Trophoblast cell (in vitro differentiated cells and primary cell): ENCODE data around the gene SERPINI2.
"Not testable (repeated sequence)": the region's sequence is repeated elsewhere in the genome, so short reads cannot be mapped to it uniquely, and the experiment has no call there.

Source experiments
- DNase-seq, 2 donors: peaks; one replicate each; pipeline ENCODE4 v3.0.0-alpha.2; 2016
- H2AFZ ChIP-seq: 2 replicates; pipeline ENCODE4 v1.6.1; 2013; ENCODE audit warnings: low read length, moderate library complexity, mild to moderate bottlenecking; ENCODE audit not compliant: insufficient read depth, poor library complexity
- H2AK5ac ChIP-seq: 2 replicates; pipeline ENCODE4 v1.6.1; 2013; ENCODE audit warnings: mild to moderate bottlenecking, low read length
- H2BK120ac ChIP-seq: 2 replicates; pipeline ENCODE4 v1.6.1; 2013; ENCODE audit warnings: low read length, mild to moderate bottlenecking, moderate library complexity; ENCODE audit not compliant: insufficient read depth, poor library complexity
- H2BK12ac ChIP-seq: 2 replicates; pipeline ENCODE4 v1.6.1; 2013; ENCODE audit warnings: mild to moderate bottlenecking, low read length, moderate library complexity
- H2BK5ac ChIP-seq: 2 replicates; pipeline ENCODE4 v1.6.1; 2013; ENCODE audit warnings: low read length, low read depth, moderate library complexity, mild to moderate bottlenecking; ENCODE audit not compliant: poor library complexity
- H3K14ac ChIP-seq: 2 replicates; pipeline ENCODE4 v1.6.1; 2013; ENCODE audit warnings: mild to moderate bottlenecking, low read length
- H3K18ac ChIP-seq: 2 replicates; pipeline ENCODE4 v1.6.1; 2013; ENCODE audit warnings: mild to moderate bottlenecking, low read length
- H3K23ac ChIP-seq: 2 replicates; pipeline ENCODE4 v1.6.1; 2013; ENCODE audit warnings: low read length
- H3K27ac ChIP-seq: 2 replicates; pipeline ENCODE4 v1.5.1; 2013; ENCODE audit warnings: low read depth, mild to moderate bottlenecking, inconsistent platforms, low read length, moderate library complexity
- H3K27me3 ChIP-seq: 2 replicates; pipeline ENCODE4 v1.6.1; 2013; ENCODE audit warnings: inconsistent platforms, mild to moderate bottlenecking, low read length, moderate library complexity; ENCODE audit not compliant: insufficient read depth
- H3K36me3 ChIP-seq, 2 experiments: 1 replicate in 1 of 2; 2 replicates in 1 of 2; pipeline ENCODE4 v1.6.1; 2013; ENCODE audit warnings: low read length in 2 of 2, mild to moderate bottlenecking in 2 of 2, moderate library complexity in 1 of 2; ENCODE audit not compliant: insufficient read depth in 2 of 2, control insufficient read depth in 1 of 2
- H3K4ac ChIP-seq: 2 replicates; pipeline ENCODE4 v1.6.1; 2013; ENCODE audit warnings: low read depth, mild to moderate bottlenecking, low read length, moderate library complexity
- H3K4me1 ChIP-seq, 2 experiments: 1 replicate in 1 of 2; 2 replicates in 1 of 2; pipeline ENCODE4 v1.6.1; 2013; ENCODE audit warnings: low read length in 2 of 2, mild to moderate bottlenecking in 2 of 2, moderate library complexity in 1 of 2; ENCODE audit not compliant: insufficient read depth in 2 of 2, control insufficient read depth in 1 of 2
- H3K4me2 ChIP-seq: 2 replicates; pipeline ENCODE4 v1.6.1; 2013; ENCODE audit warnings: inconsistent platforms, mild to moderate bottlenecking, low read length, moderate library complexity
- H3K4me3 ChIP-seq: 2 replicates; pipeline ENCODE4 v1.5.1; 2013; ENCODE audit warnings: mild to moderate bottlenecking, low read depth, low read length, inconsistent platforms
- H3K79me1 ChIP-seq: one replicate; pipeline ENCODE4 v1.6.1; 2013; ENCODE audit warnings: low read length
- H3K79me2 ChIP-seq: 2 replicates; pipeline ENCODE4 v1.6.1; 2013; ENCODE audit warnings: low read length, mild to moderate bottlenecking; ENCODE audit not compliant: control insufficient read depth, insufficient read depth, poor library complexity
- H3K9ac ChIP-seq: 2 replicates; pipeline ENCODE4 v1.6.1; 2013; ENCODE audit warnings: mild to moderate bottlenecking, low read length
- H3K9me3 ChIP-seq: 2 replicates; pipeline ENCODE4 v1.6.1; 2013; ENCODE audit warnings: low read depth, mild to moderate bottlenecking, control low read depth, inconsistent platforms, low read length; ENCODE audit not compliant: insufficient read depth
- H4K12ac ChIP-seq: 2 replicates; pipeline ENCODE4 v1.6.1; 2013; ENCODE audit warnings: low read depth, mild to moderate bottlenecking, low read length, moderate library complexity
- H4K8ac ChIP-seq: 2 replicates; pipeline ENCODE4 v1.6.1; 2013; ENCODE audit warnings: low read depth, mild to moderate bottlenecking, low read length, moderate library complexity
- H4K91ac ChIP-seq: one replicate; pipeline ENCODE4 v1.6.1; 2013; ENCODE audit warnings: low read depth, mild to moderate bottlenecking, low read length, moderate library complexity
- WGBS: extraction: QIAGEN DNeasy Blood & Tissue Kit; methylation state at CpG from one replicate; pipeline ENCODE4 v1.1.7; 2013; ENCODE audit warnings: missing lambda C conversion rate; ENCODE audit not compliant: insufficient read length, insufficient coverage; ENCODE audit errors: extremely low coverage; 5-methylcytosine and 5-hydroxymethylcytosine counted together

The SERPINI2 gene

GRCh38 chr3:167441256-167441655, 32.6 kb downstream of the SERPINI2 start:
- no CpG with 5 or more reads among the region's 2 CpGs for WGBS

GRCh38 chr3:167437428-167438139, 36.3 kb downstream of the SERPINI2 start:
- Histone ChIP-seq H3K4ac (no peak overlapping the region), H3K9me3 (no peaks in the 10 kb centered on the region), H3K14ac (no peak overlapping the region), H3K18ac (no peak overlapping the region), H2AK5ac (no peak overlapping the region), H3K4me1 (peaks cover 0 to 3% of the 10 kb centered on the region in 2 experiments), H3K9ac (no peak overlapping the region), H2BK120ac (no peak overlapping the region), H2AFZ (no peak overlapping the region), H4K12ac (no peak overlapping the region), H3K79me2 (no peaks in the 10 kb centered on the region), H3K27ac (no peak overlapping the region), H3K27me3 (no peaks in the 10 kb centered on the region), H3K4me2 (no peak overlapping the region), H2BK5ac (no peak overlapping the region), H3K36me3 (no peaks in the 10 kb centered on the region), H3K79me1 (no peaks in the 10 kb centered on the region), H3K4me3 (no peak overlapping the region), H4K8ac (no peak overlapping the region), H3K23ac (no peak overlapping the region), H4K91ac (no peak overlapping the region), H2BK12ac (no peak overlapping the region)
- WGBS: no CpG with 5 or more reads among the region's 2 CpGs
- DNase-seq: peak; percentile 21 to 59

More at GRCh38 chr3:167441256-167441655, 32.6 kb downstream of the SERPINI2 start:
- Histone ChIP-seq H3K14ac (no peak overlapping the region), H2BK12ac (no peak overlapping the region), H4K12ac (no peak overlapping the region), H3K27me3 (no peaks in the 10 kb centered on the region), H3K4me1 (peaks cover 0 to 3% of the 10 kb centered on the region in 2 experiments), H2AFZ (no peak overlapping the region), H3K79me1 (no peaks in the 10 kb centered on the region), H3K36me3 (no peaks in the 10 kb centered on the region), H2BK5ac (no peak overlapping the region), H3K4me3 (no peak overlapping the region), H3K18ac (no peak overlapping the region), H2BK120ac (no peak overlapping the region), H4K8ac (no peak overlapping the region), H3K9ac (no peak overlapping the region), H3K9me3 (no peaks in the 10 kb centered on the region), H3K79me2 (no peaks in the 10 kb centered on the region), H3K4me2 (no peak overlapping the region), H2AK5ac (no peak overlapping the region), H3K27ac (no peak overlapping the region), H3K4ac (no peak overlapping the region), H4K91ac (no peak overlapping the region), H3K23ac (no peak overlapping the region)
- DNase-seq: peak; percentile 21 to 64

GRCh38 chr3:167426962-167427361, 46.9 kb downstream of the SERPINI2 start:
- H2AK5ac ChIP-seq, H3K79me1 ChIP-seq, H3K36me3 ChIP-seq, H4K8ac ChIP-seq, H3K23ac ChIP-seq, H4K12ac ChIP-seq, H3K27me3 ChIP-seq, H3K4me2 ChIP-seq, H3K9me3 ChIP-seq, H4K91ac ChIP-seq, H3K4ac ChIP-seq, H2BK12ac ChIP-seq, H2BK120ac ChIP-seq, H3K18ac ChIP-seq, H3K4me3 ChIP-seq, H2BK5ac ChIP-seq, DNase-seq, H3K4me1 ChIP-seq, H3K27ac ChIP-seq, H3K14ac ChIP-seq, H3K79me2 ChIP-seq, H3K9ac ChIP-seq, H2AFZ ChIP-seq: not testable (repeated sequence)
- WGBS: no CpG with 5 or more reads among the region's 3 CpGs

GRCh38 chr3:167422396-167422795, 51.4 kb downstream of the SERPINI2 start:
- H4K12ac ChIP-seq, H3K27me3 ChIP-seq, H3K9ac ChIP-seq: not testable (repeated sequence)

More at GRCh38 chr3:167422396-167422795, 51.4 kb downstream of the SERPINI2 start:
- H2AFZ ChIP-seq, H3K4ac ChIP-seq, H3K18ac ChIP-seq, H3K36me3 ChIP-seq, H2AK5ac ChIP-seq, H2BK120ac ChIP-seq, H3K4me2 ChIP-seq, H3K4me1 ChIP-seq, H3K27ac ChIP-seq, H2BK12ac ChIP-seq, H4K91ac ChIP-seq, H3K23ac ChIP-seq, H3K14ac ChIP-seq, DNase-seq, H3K79me2 ChIP-seq, H4K8ac ChIP-seq, H3K79me1 ChIP-seq, H3K4me3 ChIP-seq, H2BK5ac ChIP-seq, H3K9me3 ChIP-seq: not testable (repeated sequence)
- no CpG with 5 or more reads among the region's 4 CpGs for WGBS
